NCI-H1436 (cell line): ENCODE data around the gene HDAC7.

Experiments
- DNase-seq: peaks from one replicate; lab custom pipeline; 2025; lab: John Stamatoyannopoulos, UW

Gene HDAC7

GRCh38 chr12:47762850-47763465, 56.7 kb downstream of the HDAC7 start:
- no peak for DNase-seq

GRCh38 chr12:47758834-47759690, 60.6 kb downstream of the HDAC7 start, which contains the start of gene RAPGEF3:
Gene RAPGEF3, minus strand, starts transcription at chr12:47758880. Its CDS starts 324 bp downstream, at chr12:47758556.
- peak; percentile 58 for DNase-seq

- DNase-seq: no peak
These were observed 61.2 kb downstream of the HDAC7 start for GRCh38 chr12:47758584-47758833.

DNA sequence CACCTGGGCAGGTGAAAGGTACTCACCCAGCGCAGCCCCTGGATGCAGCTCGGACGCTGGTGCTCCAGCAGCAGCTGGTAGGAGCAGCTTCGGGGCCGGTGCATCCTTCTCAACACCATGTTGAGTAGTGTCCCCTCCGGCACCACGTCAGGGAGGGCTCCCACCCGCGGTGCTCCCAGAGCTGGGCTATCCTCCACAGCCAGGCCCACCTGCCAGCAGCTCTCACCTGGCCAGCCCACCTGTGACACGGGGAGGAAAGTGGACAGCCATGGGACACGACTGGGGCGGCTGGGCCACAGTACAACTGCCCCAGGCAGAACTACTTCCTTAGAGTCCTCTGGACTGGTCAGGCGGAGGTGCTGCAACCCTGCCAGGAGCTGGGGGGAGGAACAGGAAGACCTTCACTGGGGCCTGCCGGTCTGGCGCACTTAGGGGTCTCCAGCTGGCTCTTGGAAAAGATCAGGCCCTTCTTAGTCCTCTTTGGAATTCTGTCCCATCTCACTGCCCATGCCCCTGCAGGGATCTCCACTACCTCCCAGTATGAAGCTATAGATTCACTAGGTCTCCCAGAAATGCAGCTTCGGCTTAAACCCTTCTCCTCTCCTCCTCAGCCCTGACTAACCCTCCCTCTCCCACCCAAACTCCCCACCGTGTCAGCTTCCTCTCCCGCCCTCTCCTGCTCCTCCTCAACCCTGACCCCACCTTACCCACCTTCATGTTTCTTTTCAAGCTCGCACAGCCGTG, 61.7 kb downstream of the HDAC7 start:
- no peak for DNase-seq

- DNase-seq: no peak
These were observed 62.3 kb downstream of the HDAC7 start for GRCh38 chr12:47757364-47757839.

GRCh38 chr12:47755655-47756562, 63.8 kb downstream of the HDAC7 start:
- no peak for DNase-seq

DNA sequence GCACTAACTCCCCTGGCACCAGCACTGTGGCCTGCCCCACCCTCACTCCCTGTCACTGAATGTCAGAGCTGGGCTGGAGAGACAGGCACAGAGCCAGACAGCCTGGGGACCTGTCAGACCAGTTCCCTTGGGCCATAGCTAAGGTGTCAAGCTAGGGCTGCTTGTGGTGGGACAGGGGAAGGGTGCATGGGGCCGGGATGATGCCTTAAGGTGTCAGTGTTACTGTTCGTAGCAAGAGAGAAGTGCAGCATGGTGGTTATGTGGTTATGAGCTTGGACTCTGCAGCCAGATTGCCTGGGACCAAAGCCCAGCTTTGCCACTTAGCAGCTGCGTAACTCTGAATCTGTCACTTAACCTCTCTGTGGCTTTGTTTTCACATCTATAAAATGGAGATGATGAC, 64.8 kb downstream of the HDAC7 start:
- no peak for DNase-seq

- no peak for DNase-seq
These were observed 65.6 kb downstream of the HDAC7 start for GRCh38 chr12:47754126-47754525.

DNA sequence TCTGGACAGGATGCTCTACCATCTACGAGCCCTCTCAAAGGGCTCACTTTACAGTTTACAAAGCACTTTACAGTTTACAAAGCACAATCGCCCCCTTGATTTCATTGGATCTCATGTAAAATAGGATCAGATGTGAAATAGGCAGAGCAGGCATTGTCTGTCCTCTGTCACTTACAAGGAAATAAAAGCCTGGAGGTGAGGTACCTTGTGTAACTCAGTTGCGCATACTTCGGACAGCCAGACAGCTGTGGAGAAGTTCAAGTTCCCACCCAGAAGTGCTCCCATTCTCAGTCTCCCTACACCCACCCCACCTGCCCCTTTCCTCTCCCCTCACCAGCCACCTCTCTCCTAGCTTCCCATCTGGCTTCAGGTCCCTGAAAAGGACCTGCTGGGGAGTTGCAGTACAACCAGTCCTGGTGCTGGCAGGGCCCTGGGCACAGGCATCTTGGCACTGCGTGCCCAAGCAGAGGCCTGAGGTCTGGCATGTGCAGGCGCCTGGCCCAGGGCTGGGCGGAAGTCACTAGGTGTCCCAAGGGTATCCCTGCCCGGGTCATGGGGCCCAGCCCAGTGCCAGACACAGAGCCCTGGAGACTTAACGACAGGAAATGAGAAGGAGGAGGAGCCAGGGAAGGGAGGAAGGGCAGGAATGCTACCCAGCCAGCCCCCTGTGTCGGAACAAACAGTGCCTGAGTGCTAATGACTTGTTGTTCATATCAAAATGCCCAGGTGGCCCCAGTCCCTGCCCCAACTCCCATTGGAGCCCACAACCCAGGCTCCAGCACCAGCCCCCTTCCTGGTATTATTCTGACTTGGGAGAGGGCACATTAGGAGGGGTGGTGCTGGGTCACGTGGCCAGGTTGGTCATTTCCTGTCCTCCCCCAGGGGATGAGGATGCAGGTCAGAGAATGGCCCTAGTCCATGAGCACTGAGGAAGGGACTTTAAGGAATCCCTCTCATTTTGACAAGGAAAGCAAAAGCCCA, 66.4 kb downstream of the HDAC7 start:
- DNase-seq: no peak

DNA sequence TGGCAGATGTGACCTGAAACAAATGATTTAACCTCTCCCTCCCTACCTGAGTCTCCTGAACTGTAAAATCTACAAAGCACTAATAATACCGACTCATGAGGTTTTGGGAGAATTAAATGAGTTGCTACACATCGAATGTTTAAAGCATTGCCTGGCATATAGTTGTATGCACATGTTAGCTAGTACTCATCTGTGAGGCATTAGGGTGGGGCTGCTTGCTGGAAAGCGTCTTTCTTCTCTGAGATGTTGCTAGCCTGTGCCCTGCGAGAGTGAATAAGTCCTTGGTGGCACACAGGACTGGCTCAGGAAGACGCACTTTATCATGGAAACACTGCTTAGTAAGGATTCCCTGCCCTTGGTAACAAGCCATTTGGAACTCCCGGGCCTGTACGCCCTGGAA, 67.2 kb downstream of the HDAC7 start:
- DNase-seq: no peak

- DNase-seq: no peak
These were observed 67.6 kb downstream of the HDAC7 start for GRCh38 chr12:47752121-47752520.

GRCh38 chr12:47751561-47751960, 68.1 kb downstream of the HDAC7 start:
- no peak for DNase-seq

DNA sequence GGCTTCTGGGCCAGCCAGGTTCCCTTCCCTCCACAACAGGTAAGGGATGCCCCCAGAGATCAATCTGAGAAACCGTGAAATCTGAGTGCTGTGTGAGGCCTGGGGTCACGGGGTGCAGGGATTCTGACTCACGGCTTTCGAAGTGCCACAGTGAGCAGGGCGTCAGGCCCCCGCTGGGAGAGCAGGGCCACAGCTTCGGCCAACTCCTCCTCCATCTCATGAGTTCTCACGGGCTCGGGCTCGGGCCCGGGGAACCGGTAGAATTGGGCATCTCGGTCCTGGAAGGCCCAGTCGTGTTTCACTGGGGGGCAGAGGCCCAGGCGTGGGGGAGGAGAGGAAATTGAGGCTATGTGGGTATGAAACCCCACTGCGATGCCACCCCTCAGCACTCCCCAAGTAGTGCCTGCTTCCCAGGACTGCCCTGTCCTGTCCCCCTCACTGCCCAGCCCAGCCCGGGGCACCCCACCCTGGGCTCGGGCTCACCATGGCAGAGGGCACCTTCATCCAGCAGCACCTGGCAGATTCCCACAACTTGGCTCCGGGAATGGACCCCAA, 68.7 kb downstream of the HDAC7 start:
- no peak for DNase-seq

DNA sequence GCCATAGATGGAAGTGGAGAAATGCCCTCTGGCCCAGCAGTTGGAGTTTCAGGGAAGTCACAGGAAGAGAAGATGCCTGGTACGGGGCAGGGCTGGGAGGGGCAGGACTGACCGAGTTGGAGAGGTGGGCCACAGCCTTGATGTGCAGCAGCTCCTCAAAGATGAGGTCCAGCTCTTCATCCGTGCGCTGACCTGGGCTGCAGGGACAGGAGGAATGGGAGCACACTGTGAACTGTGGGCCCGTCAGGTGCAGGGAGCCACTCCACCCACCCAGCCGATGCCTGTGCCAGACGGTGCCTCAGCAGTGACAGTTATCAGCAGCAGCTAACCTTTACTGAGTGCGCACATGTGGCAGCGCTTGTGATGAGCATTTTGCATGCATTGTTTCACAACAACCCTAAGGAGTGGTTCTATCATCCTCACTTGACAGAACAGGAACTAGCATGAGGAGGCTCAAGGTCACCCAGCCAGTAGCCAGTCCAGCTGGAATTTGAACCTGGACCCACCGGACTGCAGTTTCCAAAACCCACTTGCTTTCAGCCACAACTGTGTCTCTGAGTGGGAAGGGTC, 69.4 kb downstream of the HDAC7 start:
- no peak for DNase-seq

DNA sequence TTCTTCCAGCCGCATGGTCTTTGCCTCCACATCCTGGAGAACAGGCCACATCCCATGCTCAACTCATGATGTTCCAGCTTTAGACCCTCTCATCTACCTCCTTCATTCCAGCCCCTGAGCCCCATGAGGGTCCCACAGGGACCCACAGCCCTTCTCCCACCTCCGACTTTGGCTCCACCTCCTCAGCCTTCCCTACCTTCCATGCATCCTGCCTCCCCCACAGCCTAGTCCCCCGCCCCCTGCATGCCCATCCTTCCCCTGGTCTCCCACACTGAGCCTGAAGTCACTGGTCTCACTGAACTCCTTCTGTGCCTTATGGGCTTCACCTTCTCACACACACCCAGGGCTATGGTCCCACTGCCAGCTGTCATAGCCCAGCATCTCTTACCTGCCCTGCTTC, 70.8 kb downstream of the HDAC7 start:
- no peak for DNase-seq

- no peak for DNase-seq
These were observed 71.2 kb downstream of the HDAC7 start for GRCh38 chr12:47748507-47748828.

DNA sequence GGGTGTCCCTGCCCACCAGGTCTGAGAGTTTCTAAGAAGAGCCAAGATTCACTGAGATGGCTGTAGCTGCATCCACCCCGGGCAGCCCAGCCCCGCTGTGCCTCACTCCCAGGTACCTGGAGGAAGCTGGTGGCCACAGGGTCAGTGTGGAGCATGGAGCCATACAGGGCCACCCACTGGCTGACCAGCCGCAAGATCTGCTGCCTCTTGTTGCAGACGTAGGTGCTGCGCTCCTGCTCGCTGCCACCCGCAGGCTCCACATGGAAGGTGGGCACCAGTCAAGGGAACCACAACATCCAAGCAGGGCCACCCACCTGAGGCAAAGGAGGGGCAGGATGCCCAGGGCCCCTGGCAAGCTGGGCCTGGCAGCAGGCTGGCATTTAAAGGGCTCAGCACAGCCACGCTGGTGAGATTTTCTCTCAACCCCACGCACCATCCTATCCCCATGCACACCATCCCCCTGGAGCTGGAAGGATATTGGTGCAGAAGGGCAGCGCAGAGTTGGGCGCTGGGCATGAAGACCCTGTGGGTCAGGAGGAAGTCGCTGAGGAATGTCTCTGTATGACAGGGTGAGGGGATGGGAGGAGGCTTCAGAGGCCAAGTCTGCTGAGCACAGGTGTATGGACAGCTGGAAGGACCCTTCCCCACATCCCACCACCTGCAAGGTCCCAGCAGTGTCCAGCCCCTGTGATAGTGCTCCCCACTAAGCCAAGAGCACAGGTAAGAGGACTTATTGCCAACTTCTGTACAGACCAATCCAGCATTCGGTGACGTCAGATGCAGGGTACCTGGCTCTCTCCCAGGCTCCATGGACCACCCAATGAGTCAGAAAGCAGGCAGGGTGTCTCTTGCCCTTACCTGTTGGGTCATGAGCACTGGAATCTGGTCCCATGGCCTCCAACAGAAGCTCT, 71.9 kb downstream of the HDAC7 start:
- no peak for DNase-seq

DNA sequence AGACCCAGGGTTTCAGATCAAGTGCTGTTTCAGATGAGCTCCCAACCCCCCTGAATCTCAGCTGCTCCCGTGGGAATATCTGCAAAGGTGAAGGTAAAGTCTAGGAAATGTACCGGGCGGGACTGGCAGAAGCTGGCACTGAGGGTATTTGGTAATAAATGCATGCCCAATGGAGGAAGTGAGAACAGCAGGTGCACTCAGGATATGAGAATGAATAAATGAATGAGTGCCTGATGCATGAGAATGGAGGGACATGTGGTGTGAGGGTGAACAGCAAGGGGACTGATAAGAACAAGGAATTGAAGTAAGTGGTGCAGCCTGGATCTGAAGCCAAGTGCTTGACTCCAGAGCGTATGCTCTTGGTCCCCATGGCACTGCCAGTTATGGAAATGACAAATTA, 72.6 kb downstream of the HDAC7 start:
- no peak for DNase-seq

DNA sequence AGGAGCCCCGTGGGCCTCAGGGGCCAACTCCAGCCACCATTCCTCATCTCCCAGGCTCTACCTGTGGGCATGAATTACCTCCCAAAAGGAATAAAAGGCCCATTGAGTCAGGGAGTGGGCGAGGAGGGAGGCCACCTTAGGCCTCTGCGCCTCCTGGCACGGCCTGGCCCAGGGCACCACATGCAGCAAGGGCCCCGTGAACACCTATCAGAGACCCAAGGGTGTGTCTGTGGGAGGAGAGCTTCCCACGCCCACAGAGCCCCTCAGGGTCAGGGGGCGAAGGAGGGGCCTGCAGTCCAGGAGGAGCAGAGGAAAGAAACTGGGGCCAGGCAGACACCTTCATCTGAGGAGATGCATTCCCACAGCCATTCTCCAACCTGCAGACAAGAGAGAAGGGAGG, 73.2 kb downstream of the HDAC7 start:
- no peak for DNase-seq
